CD4-positive, alpha-beta T cell (primary cell): ENCODE data around the gene LMBR1L. TPM values are rescaled to one million over a fixed set of nuclear protein-coding genes. Genes with fewer than 3 reads are reported as not detected.

Experiments
- ATAC-seq: fragments of 200-7000 bp; cut with Tn5 transposase; one replicate; pipeline ENCODE4 v1.10.0; 2022; ENCODE audit warnings: mild to moderate bottlenecking; ENCODE audit not compliant: poor library complexity
- CTCF ChIA-PET: fragments of 350-600 bp; sonication (Branson Sonifier 250); formaldehyde crosslinking; loops from one replicate; lab custom pipeline; 2021; ENCODE audit warnings: antibody characterized with exemption, inconsistent platforms; lab: Charles Lee
- POLR2A ChIA-PET: fragments of 350-600 bp; sonication (Branson Sonifier 250); formaldehyde crosslinking; loops from one replicate; lab custom pipeline; 2021; ENCODE audit warnings: antibody characterized with exemption, inconsistent platforms; lab: Charles Lee
- DNase-seq, 14 experiments: peaks; one replicate each; pipeline ENCODE4 v3.0.0-alpha.2; 2013 to 2020; ENCODE audit warnings: mixed read lengths in 2 of 14
- H3K27ac ChIP-seq, 2 donors: one replicate each; pipeline versions ENCODE4 v1.5.1 to v1.7.0; 2013; ENCODE audit warnings: low read length in 2 of 2, low read depth in 1 of 2, mild to moderate bottlenecking in 1 of 2
- H3K27me3 ChIP-seq, 2 experiments: 1 replicate in 1 of 2; 2 replicates in 1 of 2; pipeline versions ENCODE4 v1.6.1 to v1.7.0; 2013; ENCODE audit warnings: low read length in 2 of 2, control low read depth in 1 of 2, mild to moderate bottlenecking in 1 of 2, moderate library complexity in 1 of 2; ENCODE audit not compliant: insufficient read depth in 2 of 2, control insufficient read depth in 1 of 2
- H3K36me3 ChIP-seq: one replicate; pipeline ENCODE4 v1.6.1; 2013; ENCODE audit warnings: low read length, control low read depth; ENCODE audit not compliant: insufficient read depth
- H3K4me1 ChIP-seq: one replicate; pipeline ENCODE4 v1.6.1; 2013; ENCODE audit warnings: low read length, control low read depth; ENCODE audit not compliant: insufficient read depth
- H3K4me3 ChIP-seq: one replicate; pipeline ENCODE4 v1.5.1; 2013; ENCODE audit warnings: mild to moderate bottlenecking, low read length, moderate library complexity
- H3K9me3 ChIP-seq, 2 experiments: 1 replicate in 1 of 2; 2 replicates in 1 of 2; pipeline versions ENCODE4 v1.6.1 to v1.7.0; 2013; ENCODE audit warnings: low read length in 2 of 2, mild to moderate bottlenecking in 2 of 2, control low read depth in 1 of 2, moderate library complexity in 1 of 2; ENCODE audit not compliant: control insufficient read depth in 1 of 2, insufficient read depth in 1 of 2
- H3K27ac Mint-ChIP-seq: one replicate; pipeline ENCODE4 v1.8.0; 2020; ENCODE audit warnings: mixed read lengths
- H3K27me3 Mint-ChIP-seq: one replicate; pipeline ENCODE4 v1.8.0; 2021; ENCODE audit warnings: mixed read lengths
- H3K36me3 Mint-ChIP-seq: one replicate; pipeline ENCODE4 v1.8.0; 2021; ENCODE audit warnings: low read depth, mixed read lengths
- H3K4me1 Mint-ChIP-seq: one replicate; pipeline ENCODE4 v1.8.0; 2021; ENCODE audit warnings: low read depth, mixed read lengths
- H3K4me3 Mint-ChIP-seq: one replicate; pipeline ENCODE4 v1.8.0; 2020; ENCODE audit warnings: mild to moderate bottlenecking, mixed read lengths
- H3K9me3 Mint-ChIP-seq: one replicate; pipeline ENCODE4 v1.8.0; 2020; ENCODE audit warnings: mixed read lengths
- intact Hi-C, 2 experiments: fragments of 100-400 bp; cut with DNase I in 1 of 2; cut with micrococcal nuclease in 1 of 2; formaldehyde crosslinking; loops; one replicate each; pipeline versions ENCODE4 v1.15.1 to v1.9.0; 2023 to 2025; cut with DNase I, micrococcal nuclease
- total RNA-seq, 174 experiments: library from RNA in 2 of 174; stranded (reverse) in 2 of 174; gene quantifications; one replicate each; pipeline ENCODE4 v1.2.3 and lab custom pipeline; 2021 to 2026
- TF ChIP-seq, protein P1 (sequence below): fragments of 200-600 bp; IDR thresholded peaks from one replicate; pipeline ENCODE4 v1.8.0; 2022; ENCODE audit warnings: antibody characterized with exemption, mild to moderate bottlenecking

Gene LMBR1L
- total RNA-seq, 2 experiments from 2014 or later: 401 to 418 TPM

DNA sequence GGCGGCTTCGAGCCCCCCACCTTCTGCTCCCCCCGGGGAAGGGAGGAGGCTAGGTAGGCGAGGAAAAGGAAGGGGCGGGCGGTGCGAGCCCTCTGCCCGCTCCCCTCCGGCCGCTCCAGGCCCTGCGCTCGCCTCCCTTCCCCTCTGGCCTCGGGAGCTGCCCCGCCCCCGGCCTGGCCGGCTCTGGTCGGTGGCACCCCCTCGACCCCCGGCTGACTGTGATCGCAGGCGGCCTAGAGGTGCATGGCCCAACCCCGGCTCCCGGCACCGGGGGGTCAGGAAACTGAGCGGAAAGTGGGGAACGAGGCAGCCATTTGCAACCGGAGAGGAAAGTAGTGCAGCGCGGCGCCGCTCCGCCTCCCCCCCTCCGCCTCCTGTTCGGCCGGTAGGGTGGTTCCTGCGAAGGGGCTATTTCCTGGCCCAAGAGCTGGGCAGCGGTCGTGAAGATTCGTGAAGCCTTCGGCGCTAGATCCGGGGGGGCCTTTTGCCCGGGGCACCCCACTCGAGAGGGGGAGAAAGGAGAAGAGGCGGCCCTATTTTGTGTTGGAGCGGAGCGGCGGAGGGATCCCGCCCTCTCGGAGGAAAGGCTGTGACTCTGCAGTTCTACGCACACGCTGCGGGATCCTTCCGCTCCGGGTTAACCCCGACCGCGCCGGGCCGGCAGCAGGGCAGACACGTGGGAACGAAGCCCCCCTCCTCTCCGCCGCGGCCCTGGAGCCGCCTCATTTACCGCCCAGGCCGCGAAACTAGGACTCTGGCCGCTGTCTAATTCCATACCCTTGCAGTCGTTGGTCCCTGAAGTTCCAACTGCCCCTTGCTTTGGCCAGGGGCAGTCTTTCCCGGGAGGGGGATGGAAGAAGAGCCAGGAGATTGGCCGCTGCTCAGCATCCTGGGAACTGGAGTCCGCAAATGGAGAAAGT lies 50.1 kb downstream of the LMBR1L start, which contains the start of gene KMT2D:
TSS of gene KMT2D (minus strand) at position 558 of the 920 bp plus-strand sequence. CDS start 5,470 bp downstream, outside the sequence.
- Histone ChIP-seq H3K36me3 (no peaks in the 10 kb centered on the region), H3K9me3 (no peaks in the 10 kb centered on the region), H3K4me1 (peaks cover 56% of the 10 kb centered on the region), H3K27me3 (no peaks in the 10 kb centered on the region), H3K27ac (peak within 1 kb of the TSS; percentile 90 to 93), H3K4me3 (peak within 1 kb of the TSS; percentile 96)
- CTCF ChIA-PET: interaction anchor here (0.8 kb wide), 1 partner anchor 147 kb away, joined by 3 read pairs; no protein-coding TSS in a partner anchor
- Mint-ChIP-seq H3K4me3 (peak within 1 kb of the TSS; percentile 97), H3K27me3 (no peaks in the 10 kb centered on the region), H3K27ac (peak within 1 kb of the TSS; percentile 96), H3K9me3 (no peaks in the 10 kb centered on the region), H3K36me3 (peaks cover 32% of the 10 kb centered on the region), H3K4me1 (peaks cover 55% of the 10 kb centered on the region)
- POLR2A ChIA-PET: interaction anchor here (1.0 to 3.4 kb wide), 5 partner anchors 10 to 128 kb away, joined by 3 to 28 read pairs (median 9); partner anchors contain the start of genes RHEBL1, TUBA1A, TUBA1B and WNT1
- TF ChIP-seq, protein P1, sequence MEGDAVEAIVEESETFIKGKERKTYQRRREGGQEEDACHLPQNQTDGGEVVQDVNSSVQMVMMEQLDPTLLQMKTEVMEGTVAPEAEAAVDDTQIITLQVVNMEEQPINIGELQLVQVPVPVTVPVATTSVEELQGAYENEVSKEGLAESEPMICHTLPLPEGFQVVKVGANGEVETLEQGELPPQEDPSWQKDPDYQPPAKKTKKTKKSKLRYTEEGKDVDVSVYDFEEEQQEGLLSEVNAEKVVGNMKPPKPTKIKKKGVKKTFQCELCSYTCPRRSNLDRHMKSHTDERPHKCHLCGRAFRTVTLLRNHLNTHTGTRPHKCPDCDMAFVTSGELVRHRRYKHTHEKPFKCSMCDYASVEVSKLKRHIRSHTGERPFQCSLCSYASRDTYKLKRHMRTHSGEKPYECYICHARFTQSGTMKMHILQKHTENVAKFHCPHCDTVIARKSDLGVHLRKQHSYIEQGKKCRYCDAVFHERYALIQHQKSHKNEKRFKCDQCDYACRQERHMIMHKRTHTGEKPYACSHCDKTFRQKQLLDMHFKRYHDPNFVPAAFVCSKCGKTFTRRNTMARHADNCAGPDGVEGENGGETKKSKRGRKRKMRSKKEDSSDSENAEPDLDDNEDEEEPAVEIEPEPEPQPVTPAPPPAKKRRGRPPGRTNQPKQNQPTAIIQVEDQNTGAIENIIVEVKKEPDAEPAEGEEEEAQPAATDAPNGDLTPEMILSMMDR: no peak
- ATAC-seq: peak; percentile 68
- DNase-seq: peak; percentile 78 to 95 (median 86)
- intact Hi-C loops: loop anchor here in 1 of 2 experiments (5.0 kb wide), 1 partner anchor 72 kb away; the partner anchor contains the start of gene TUBA1B

DNA sequence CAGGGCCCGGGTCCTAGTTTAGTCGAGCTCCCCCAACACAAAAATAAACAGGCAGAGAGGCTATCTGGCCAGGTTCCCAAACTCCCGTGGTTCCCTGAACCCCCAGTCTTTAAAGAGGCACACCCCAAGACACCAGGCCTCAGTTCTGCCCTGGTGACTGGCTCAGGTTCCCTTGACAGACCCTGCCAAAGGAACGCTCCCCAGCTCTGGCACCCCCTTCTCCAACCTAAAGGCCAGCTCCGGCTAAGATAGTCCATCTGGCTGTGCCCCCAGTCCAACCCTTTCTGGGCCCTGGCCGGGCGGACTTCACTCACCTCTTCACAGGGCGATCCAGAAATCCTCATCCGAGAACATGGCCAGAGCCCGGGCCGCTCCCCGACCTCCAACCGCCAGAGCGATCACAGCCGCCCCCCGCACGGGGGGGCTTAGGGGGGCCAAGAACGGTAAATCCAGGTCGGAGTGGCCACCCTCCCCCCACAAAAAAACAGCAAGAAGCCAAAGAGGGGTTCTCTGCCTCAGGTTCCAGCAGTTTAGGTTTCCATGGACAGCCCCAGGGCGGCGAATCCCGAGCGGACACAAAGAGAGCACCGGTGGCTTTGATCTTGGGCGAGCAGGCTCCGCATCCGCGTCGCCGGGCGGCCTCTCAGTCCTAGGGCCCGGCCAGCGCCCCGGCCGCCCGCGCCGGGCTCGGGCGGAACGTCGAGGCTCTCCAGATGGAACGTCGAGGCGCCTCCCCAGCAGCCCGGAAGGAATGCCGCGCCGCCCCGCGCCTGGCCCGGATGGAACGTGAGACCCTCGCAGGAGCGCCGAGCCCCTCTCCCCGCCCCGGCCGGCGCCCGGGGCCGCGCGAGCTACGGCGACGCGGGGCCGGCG lies 51.1 kb downstream of the LMBR1L start:
- Mint-ChIP-seq H3K4me1 (peaks cover 65% of the 10 kb centered on the region), H3K4me3 (peak overlapping the region; percentile 92), H3K27me3 (no peaks in the 10 kb centered on the region), H3K9me3 (no peaks in the 10 kb centered on the region), H3K27ac (peak overlapping the region; percentile 55), H3K36me3 (peaks cover 41% of the 10 kb centered on the region)
- TF ChIP-seq, protein P1: no peak
- CTCF ChIA-PET: interaction anchor here (0.8 to 2.0 kb wide), 3 partner anchors 15 to 146 kb away, joined by 3 to 7 read pairs (median 4); partner anchors contain the start of gene WNT1
- ATAC-seq (peak; percentile 6), DNase-seq (peak in 7 of 14 experiments; percentile 6 to 60 (median 21))
- H3K27ac ChIP-seq: peak overlapping the region; percentile 49 to 50
- POLR2A ChIA-PET: interaction anchor here (1.0 to 3.4 kb wide), 5 partner anchors 11 to 129 kb away, joined by 3 to 28 read pairs (median 9); partner anchors contain the start of genes RHEBL1, TUBA1A, TUBA1B and WNT1
- peaks cover 63% of the 10 kb centered on the region for H3K4me1 ChIP-seq
- no peaks in the 10 kb centered on the region for H3K9me3 ChIP-seq
- intact Hi-C loops: loop anchor here in 1 of 2 experiments (5.0 kb wide), 1 partner anchor 73 kb away; the partner anchor contains the start of gene TUBA1B
- H3K36me3 ChIP-seq: peaks cover 8% of the 10 kb centered on the region
- peak overlapping the region; percentile 96 for H3K4me3 ChIP-seq
- no peaks in the 10 kb centered on the region for H3K27me3 ChIP-seq

DNA sequence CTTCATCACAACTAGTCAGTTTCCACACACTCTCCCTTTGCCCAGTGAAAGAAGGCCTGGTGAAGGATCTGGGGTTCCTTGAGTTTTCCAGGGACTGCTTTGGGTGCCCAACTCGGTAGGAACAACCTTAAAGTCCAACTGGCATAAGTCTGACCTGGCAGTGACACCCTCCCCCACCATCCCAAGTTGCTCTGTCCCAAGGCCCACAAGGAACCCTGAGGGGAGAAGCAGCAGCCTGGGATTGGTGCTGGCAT lies 51.7 kb downstream of the LMBR1L start:
- intact Hi-C loops: no loop called here
- Histone ChIP-seq H3K9me3 (no peaks in the 10 kb centered on the region), H3K27ac (peak overlapping the region; percentile 49 to 50), H3K4me3 (peak overlapping the region; percentile 96), H3K4me1 (peaks cover 64% of the 10 kb centered on the region), H3K27me3 (no peaks in the 10 kb centered on the region), H3K36me3 (peaks cover 13% of the 10 kb centered on the region)
- DNase-seq (no peak), ATAC-seq (no peak)
- ChIA-PET CTCF (interaction anchor here (1.4 to 2.0 kb wide), 3 partner anchors 11 to 81 kb away, joined by 3 to 7 read pairs (median 4); partner anchors contain the start of genes RHEBL1 and WNT1), POLR2A (interaction anchor here (1.9 to 3.4 kb wide), 2 partner anchors 11 to 129 kb away, joined by 9 to 28 read pairs; partner anchors contain the start of genes RHEBL1 and TUBA1A)
- TF ChIP-seq, protein P1: no peak
- Mint-ChIP-seq H3K9me3 (no peaks in the 10 kb centered on the region), H3K4me1 (peaks cover 66% of the 10 kb centered on the region), H3K27ac (peak overlapping the region; percentile 55), H3K36me3 (peaks cover 45% of the 10 kb centered on the region), H3K4me3 (peak overlapping the region; percentile 92), H3K27me3 (no peaks in the 10 kb centered on the region)
